GM12864 (cell line): Measurements from ENCODE around the gene TMEM59L.

Experiments used
- DNase-seq: peaks from one replicate; pipeline ENCODE4 v3.0.0-alpha.2; 2011; ENCODE audit warnings: low read depth
- H3K4me3 ChIP-seq: 2 replicates; pipeline ENCODE4 v1.5.1; 2011; ENCODE audit warnings: mild to moderate bottlenecking, low read depth, low read length, control low read depth
- TF ChIP-seq, protein P1 (sequence below): IDR thresholded peaks from 2 replicates; pipeline ENCODE4 v1.5.1; 2011; ENCODE audit warnings: low read depth, mild to moderate bottlenecking, moderate library complexity, low read length, control low read depth, inconsistent platforms; ENCODE audit errors: missing control alignments

Gene TMEM59L

DNA sequence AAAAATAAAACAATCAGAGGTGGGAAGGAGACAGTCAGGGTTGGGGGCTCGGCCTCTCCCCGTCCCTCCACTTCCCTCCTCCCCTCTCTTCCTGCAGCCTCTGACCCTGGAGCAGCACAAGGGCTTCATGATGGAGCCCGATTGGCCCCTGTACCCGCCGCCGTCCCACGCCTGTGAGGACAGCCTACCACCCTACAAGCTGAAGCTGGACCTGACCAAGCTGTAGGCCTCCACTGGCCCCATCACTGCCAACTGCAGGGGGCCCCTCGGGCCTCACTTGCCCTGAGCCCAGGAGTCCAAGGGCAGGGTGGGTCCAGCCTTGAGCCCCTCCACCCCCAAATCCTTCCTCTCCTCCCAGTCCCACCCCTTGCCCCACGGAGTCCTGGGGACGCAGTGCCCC lies 7.6 kb downstream of the TMEM59L start:
- DNase-seq, result no peak
- TF ChIP-seq, protein P1, sequence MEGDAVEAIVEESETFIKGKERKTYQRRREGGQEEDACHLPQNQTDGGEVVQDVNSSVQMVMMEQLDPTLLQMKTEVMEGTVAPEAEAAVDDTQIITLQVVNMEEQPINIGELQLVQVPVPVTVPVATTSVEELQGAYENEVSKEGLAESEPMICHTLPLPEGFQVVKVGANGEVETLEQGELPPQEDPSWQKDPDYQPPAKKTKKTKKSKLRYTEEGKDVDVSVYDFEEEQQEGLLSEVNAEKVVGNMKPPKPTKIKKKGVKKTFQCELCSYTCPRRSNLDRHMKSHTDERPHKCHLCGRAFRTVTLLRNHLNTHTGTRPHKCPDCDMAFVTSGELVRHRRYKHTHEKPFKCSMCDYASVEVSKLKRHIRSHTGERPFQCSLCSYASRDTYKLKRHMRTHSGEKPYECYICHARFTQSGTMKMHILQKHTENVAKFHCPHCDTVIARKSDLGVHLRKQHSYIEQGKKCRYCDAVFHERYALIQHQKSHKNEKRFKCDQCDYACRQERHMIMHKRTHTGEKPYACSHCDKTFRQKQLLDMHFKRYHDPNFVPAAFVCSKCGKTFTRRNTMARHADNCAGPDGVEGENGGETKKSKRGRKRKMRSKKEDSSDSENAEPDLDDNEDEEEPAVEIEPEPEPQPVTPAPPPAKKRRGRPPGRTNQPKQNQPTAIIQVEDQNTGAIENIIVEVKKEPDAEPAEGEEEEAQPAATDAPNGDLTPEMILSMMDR, result no peak
- H3K4me3 ChIP-seq, result no peak overlapping the region

DNA sequence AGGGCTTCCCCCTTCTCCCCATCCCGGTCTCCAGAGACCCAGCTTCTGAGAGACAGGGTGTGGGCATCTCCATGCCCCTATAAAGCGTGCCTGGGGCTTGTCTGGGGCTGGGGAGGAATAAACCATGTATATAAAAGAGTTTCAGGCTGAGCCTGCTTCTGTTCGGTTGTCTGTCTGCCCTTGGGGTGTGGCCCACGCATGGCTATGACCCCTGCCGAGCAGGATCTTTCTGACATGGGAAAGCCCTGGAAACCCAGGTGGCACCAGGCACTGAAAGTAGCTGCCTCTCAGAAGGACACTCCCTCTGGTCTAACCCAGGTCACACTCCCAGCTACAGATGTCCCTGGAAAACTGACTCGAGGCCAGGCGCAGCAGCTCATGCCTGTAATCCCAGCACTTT lies 8.2 kb downstream of the TMEM59L start:
- H3K4me3 ChIP-seq, result no peak overlapping the region
- no peak for DNase-seq
- TF ChIP-seq, protein P1, result no peak

DNA sequence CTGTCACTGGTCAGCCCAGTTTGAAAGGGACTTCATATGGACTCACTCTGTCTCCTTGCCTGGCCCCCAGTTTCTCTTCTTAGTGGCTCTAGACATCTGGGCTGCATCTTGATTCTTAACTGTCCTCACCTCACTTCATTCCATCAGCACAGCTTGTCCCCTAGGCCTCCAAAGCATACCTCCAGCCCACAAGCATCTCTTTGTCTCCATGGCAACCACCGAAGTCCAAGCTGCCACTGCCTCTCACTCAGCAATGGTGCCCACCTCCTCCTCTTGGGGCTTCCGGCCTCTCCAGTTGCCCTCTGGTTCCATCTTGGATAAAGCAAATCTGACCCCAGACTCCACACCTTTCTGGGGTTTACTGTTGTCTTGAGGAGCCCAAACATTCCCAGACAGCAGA lies 14.2 kb downstream of the TMEM59L start:
- no peak overlapping the region for H3K4me3 ChIP-seq
- DNase-seq, result no peak
- TF ChIP-seq, protein P1, result no peak

DNA sequence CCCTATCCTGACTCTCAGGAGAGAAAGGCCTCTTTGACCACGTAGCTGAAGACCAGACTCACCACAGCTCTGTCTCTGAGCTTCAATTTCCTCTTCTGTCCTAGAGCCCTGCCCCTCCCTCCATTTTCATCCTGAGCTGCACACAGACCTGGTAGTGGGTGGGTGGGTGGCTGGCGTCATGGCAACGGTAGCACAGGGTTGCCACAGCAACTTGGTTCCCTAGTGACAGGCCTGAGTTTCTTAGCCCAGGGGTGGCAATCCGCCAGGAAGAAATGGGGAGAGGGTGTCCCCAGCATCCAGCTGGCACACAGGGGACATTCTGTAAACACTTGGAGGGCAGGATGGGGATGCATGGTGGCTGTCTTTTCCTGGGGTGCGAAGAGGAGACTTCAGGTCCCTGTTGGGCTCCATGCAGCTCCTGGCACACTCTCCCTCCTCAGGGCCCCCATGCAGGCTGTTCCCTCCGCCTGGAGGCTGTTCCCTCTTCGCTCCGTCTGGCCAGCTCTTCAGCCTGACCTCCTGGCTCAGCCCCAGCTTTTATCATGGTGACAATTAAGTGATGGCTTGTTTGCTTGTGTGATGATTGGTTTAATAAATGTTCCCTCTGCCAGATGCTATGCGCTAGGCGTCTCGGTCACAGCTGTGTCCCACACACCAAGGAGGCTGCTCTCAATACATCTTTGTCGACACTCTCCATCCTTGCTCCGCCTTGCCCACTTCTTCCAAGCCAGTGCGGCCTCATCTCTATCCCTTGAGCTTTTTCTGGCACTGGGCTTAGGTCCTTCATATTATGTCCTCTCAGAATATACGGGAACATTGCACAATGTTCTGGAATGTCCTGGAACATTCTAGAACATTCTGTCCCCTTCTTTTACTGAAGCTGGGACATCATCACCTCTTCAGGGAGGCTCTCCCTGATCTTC lies 16.8 kb downstream of the TMEM59L start:
- DNase-seq, result no peak
- TF ChIP-seq, protein P1, result no peak
- H3K4me3 ChIP-seq, result no peak overlapping the region

DNA sequence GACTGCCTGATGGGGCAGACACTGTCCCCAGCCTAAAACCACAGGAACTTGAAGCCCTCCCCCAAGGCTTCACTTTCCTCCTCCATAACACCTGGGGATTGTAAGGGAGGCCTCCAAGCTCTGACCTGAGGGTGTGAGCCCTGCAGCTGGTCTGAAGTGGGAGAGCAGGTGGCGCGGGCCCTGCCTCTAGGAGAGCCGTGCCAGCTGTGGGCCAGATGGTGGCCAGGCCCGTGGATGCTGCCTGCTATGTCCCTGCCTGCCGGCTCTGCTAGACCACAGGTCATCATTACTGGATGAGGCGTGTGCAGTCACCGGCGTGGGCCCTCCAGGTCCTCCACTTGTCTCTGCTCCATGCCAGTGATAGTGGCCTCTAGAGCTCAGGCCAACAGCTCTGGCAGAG lies 20.7 kb downstream of the TMEM59L start:
- DNase-seq, result no peak
- no peak overlapping the region for H3K4me3 ChIP-seq
- TF ChIP-seq, protein P1, result no peak

DNA sequence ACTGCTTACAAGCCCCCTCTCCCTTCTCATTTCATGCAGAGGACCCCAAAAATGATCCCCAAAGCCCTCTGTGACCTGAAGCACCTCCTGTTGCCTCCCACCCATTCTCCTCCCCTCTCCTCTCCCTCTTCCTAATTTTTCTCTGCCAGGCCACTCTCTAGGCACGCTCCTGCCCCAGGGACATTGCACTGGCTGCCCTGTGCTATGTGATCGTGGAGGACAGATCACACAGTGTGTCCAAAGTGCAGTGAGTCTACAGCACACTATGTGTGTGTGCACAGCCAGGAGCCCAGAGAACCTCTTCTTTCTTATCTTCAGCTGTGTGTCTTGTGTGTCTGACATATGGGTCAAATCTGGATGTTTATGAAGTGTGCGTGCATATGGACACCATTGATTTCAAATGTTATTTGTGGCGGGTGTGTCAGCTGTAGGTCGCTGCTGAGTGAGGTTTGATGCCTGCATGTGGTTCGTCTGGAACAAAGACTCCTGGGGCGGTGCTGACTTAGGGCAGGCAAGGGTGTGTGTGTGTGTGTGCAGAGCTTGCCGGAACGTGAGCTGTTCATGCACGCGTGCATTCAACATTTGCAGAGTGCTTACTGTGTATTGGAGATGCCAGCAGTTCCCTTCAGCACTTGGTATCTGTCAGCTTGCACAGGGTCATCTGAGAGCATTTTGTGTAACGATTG lies 22.1 kb downstream of the TMEM59L start:
- TF ChIP-seq, protein P1, result no peak
- no peak for DNase-seq
- H3K4me3 ChIP-seq, result no peak overlapping the region
